VCaP (cell line): Measurements from ENCODE around the gene ZNF277.

Source experiments
- H3K27ac ChIP-seq: fragments of 450-650 bp; 2 replicates; pipeline ENCODE4 v1.5.1; 2017
- CTCF ChIP-seq: fragments of 450-650 bp; conservative IDR thresholded peaks from 2 replicates; pipeline ENCODE4 v1.5.1; 2017; ENCODE audit warnings: mild to moderate bottlenecking, moderate library complexity

Gene ZNF277

GRCh38 chr7:112195717-112196116, 10.8 kb upstream of the ZNF277 start:
- no peak overlapping the region for H3K27ac ChIP-seq
- TF ChIP-seq CTCF, result no peak

- no peak overlapping the region for H3K27ac ChIP-seq
- no peak for TF ChIP-seq CTCF
Observed at GRCh38 chr7:112197322-112197721, 9.2 kb upstream of the ZNF277 start.

- no peak for TF ChIP-seq CTCF
- H3K27ac ChIP-seq, result no peak overlapping the region
Observed at GRCh38 chr7:112199035-112199655, 7.3 kb upstream of the ZNF277 start.

GRCh38 chr7:112199672-112200071, 6.8 kb upstream of the ZNF277 start:
- no peak overlapping the region for H3K27ac ChIP-seq
- TF ChIP-seq CTCF, result no peak

- no peak overlapping the region for H3K27ac ChIP-seq
- no peak for TF ChIP-seq CTCF
Observed at GRCh38 chr7:112201411-112201810, 5.1 kb upstream of the ZNF277 start.

GRCh38 chr7:112201839-112202238, 4.7 kb upstream of the ZNF277 start:
- TF ChIP-seq CTCF, result no peak
- H3K27ac ChIP-seq, result no peak overlapping the region

- no peak overlapping the region for H3K27ac ChIP-seq
- no peak for TF ChIP-seq CTCF
Observed at GRCh38 chr7:112202816-112203215, 3.7 kb upstream of the ZNF277 start.
